ENCODE measurements around the gene SMC1A.

Gene SMC1A

GRCh38 chrX:53333853-53334252 is 88.6 kb downstream of the SMC1A start:
- no peak for DNase-seq

- DNase-seq: no peak
Observed at GRCh38 chrX:53332204-53332603, 90.2 kb downstream of the SMC1A start.

- DNase-seq: no peak
Observed at GRCh38 chrX:53330331-53330730, 92.1 kb downstream of the SMC1A start.

GRCh38 chrX:53324803-53325202 is 97.7 kb downstream of the SMC1A start:
- no peak for DNase-seq
